Measurements from ENCODE around the gene COQ8B. TPM values are rescaled to one million over a fixed set of nuclear protein-coding genes. Genes with fewer than 3 reads are reported as not detected.
"Not testable (repeated sequence)": the region's sequence is repeated elsewhere in the genome, so short reads cannot be mapped to it uniquely, and the experiment has no call there.

COQ8B gene
- total RNA-seq: 51.1 TPM

DNA sequence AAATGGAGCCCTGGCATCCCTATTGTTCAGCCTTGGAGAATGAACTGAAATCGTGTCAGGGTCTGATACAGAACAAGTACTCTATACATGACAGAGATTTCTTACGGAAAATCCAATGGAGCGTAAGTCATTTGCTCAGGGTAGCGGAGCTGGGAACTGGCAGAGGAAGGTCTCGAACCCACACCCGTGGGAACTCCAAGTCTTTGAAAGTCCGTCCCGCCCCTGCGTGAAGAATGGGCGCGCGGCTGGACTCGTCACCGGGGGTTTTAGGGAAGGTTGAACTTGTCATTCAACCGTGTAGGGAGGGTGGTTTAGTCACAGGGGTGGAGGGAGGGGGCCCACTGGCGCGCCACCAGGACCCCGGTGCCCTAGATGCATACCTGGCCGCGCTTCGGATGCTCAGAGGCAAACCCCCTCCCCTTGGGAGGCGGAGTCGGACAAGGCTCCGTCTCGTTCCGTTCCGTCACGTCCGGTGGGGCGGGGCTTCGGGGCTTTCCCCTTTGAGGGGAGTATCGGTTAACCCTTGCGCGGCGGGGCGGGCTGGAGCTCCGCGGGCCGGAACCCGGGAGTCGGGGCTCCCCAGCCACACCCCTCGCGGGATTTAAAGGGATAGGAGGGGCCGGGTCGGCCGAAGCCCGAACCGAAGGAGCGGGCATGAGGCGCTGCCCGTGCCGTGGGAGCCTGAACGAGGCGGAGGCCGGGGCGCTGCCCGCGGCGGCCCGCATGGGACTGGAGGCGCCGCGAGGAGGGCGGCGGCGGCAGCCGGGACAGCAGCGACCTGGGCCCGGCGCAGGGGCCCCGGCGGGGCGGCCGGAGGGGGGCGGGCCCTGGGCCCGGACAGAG lies at the start of gene COQ8B, which contains the start of gene ITPKC:
TSS of gene COQ8B (minus strand) at position 405 of the 843 bp plus-strand sequence. CDS start 2,254 bp downstream, outside the sequence.
TSS of gene ITPKC (plus strand) at position 631 of the 843 bp plus-strand sequence. CDS start at position 655, 24 bp downstream.
- peaks cover 75% of the 10 kb centered on the region for H3K4me1 ChIP-seq
- TF ChIP-seq, protein P1, sequence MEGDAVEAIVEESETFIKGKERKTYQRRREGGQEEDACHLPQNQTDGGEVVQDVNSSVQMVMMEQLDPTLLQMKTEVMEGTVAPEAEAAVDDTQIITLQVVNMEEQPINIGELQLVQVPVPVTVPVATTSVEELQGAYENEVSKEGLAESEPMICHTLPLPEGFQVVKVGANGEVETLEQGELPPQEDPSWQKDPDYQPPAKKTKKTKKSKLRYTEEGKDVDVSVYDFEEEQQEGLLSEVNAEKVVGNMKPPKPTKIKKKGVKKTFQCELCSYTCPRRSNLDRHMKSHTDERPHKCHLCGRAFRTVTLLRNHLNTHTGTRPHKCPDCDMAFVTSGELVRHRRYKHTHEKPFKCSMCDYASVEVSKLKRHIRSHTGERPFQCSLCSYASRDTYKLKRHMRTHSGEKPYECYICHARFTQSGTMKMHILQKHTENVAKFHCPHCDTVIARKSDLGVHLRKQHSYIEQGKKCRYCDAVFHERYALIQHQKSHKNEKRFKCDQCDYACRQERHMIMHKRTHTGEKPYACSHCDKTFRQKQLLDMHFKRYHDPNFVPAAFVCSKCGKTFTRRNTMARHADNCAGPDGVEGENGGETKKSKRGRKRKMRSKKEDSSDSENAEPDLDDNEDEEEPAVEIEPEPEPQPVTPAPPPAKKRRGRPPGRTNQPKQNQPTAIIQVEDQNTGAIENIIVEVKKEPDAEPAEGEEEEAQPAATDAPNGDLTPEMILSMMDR (IDR thresholded peaks at IDR 0.05): peak in 1 of 3 experiments; percentile 0
- TF ChIP-seq POLR2AphosphoS5 (IDR thresholded peaks at IDR 0.05; ENCODE audit: insufficient read depth in 1 of 2, low read depth in 1 of 2) (peak; percentile 98 to 99), POLR2A (IDR thresholded peaks at IDR 0.05) (peak in 1 of 2 donors; percentile 77)
- intact Hi-C loops (cut with DNase I): loop anchor here (5.0 kb wide), 1 partner anchor 81 kb away; the partner anchor contains the start of gene EGLN2
- peaks cover 0 to 15% of the 10 kb centered on the region in 2 donors for H3K36me3 ChIP-seq
- peak within 1 kb of the TSS; percentile 63 to 92 for H3K4me3 ChIP-seq
- no peaks in the 10 kb centered on the region for H3K9me3 ChIP-seq
- peak; percentile 98 to 99 for DNase-seq (ENCODE audit: extremely low spot score in 2 of 2)
- no peaks in the 10 kb centered on the region for H3K27me3 ChIP-seq
- H3K27ac ChIP-seq: peak within 1 kb of the TSS; percentile 99

DNA sequence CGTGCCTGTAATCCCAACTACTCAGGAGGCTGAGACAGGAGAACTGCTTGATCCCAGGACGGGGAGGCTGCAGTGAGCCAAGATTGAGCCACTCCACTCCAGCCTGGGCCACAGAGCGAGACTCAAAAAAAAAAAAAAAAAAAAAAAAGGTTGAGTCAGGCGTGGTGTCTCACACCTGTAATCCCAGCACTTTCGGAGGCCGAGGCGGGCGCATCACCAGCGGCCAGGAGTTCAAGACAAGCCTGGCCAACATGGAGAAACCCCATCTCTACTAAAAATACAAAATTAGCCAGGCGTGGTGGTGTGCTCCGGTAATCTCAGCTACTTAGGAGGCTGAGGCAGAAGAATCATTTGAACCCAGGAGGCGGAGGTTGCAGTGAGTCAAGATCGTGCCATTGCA lies 49.7 kb upstream of the COQ8B start:
- intact Hi-C loops (cut with DNase I); H3K4me1 ChIP-seq; H3K4me3 ChIP-seq; H3K9me3 ChIP-seq; H3K27me3 ChIP-seq; H3K27ac ChIP-seq; DNase-seq (ENCODE audit: extremely low spot score in 2 of 2): not testable (repeated sequence)
- peaks cover 0 to 56% of the 10 kb centered on the region in 2 donors for H3K36me3 ChIP-seq

DNA sequence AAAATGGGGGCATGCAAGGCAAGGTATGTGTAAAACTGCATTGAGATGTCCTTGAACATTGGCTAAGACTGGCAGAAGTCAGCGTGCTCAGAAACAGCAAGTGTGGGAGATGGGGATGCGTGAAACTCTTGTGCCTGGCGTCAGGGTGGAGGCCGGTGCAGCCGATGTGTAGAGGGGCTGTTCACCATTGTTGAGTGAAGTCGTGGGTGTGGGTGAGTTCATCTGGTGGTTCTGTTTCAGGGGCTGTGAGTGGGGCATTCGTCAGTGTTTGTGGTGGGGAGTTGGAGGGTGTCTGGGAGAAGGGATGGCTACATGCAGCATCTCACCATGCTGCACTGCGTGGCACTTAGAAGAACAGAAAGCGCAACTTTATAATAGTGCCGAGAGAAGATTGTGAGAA lies 47.3 kb upstream of the COQ8B start:
- H3K27me3 ChIP-seq: no peaks in the 10 kb centered on the region
- intact Hi-C loops (cut with DNase I): no loop called here
- no peak for DNase-seq (ENCODE audit: extremely low spot score in 2 of 2)
- H3K4me3 ChIP-seq: no peak overlapping the region
- peaks cover 0 to 80% of the 10 kb centered on the region in 2 donors for H3K36me3 ChIP-seq
- H3K9me3 ChIP-seq: no peaks in the 10 kb centered on the region
- H3K4me1 ChIP-seq: no peaks in the 10 kb centered on the region
- TF ChIP-seq POLR2AphosphoS5 (IDR thresholded peaks at IDR 0.05; ENCODE audit: insufficient read depth in 1 of 2, low read depth in 1 of 2): no peak
- no peak for TF ChIP-seq POLR2A (IDR thresholded peaks at IDR 0.05)
- TF ChIP-seq, protein P1 (IDR thresholded peaks at IDR 0.05): no peak
- H3K27ac ChIP-seq: no peak overlapping the region

DNA sequence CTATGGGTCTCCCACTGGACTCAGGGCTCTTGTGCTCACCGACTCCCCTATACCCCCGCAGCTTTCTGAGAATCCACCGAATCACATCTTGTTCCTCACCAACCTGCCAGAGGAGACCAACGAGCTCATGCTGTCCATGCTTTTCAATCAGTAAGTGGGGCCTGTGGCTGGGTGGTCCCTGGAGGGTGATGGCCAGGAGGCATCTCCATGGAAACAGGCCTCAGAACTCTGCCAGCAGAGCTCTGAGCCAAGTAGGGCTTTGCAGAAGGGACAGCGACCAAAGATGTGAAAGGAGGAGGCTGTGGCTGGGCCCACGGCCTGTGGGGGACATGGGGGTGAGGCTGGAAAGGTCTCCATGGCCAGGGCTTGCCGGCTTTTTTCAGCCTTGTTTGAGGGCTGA lies 46.8 kb upstream of the COQ8B start:
- Histone ChIP-seq H3K9me3 (no peaks in the 10 kb centered on the region), H3K27ac (no peak overlapping the region), H3K4me1 (no peaks in the 10 kb centered on the region), H3K27me3 (no peaks in the 10 kb centered on the region), H3K4me3 (no peak overlapping the region), H3K36me3 (peaks cover 0 to 84% of the 10 kb centered on the region in 2 donors)
- intact Hi-C loops (cut with DNase I): no loop called here
- TF ChIP-seq, protein P1 (IDR thresholded peaks at IDR 0.05): no peak
- TF ChIP-seq POLR2A (IDR thresholded peaks at IDR 0.05): no peak
- no peak for TF ChIP-seq POLR2AphosphoS5 (IDR thresholded peaks at IDR 0.05; ENCODE audit: insufficient read depth in 1 of 2, low read depth in 1 of 2)
- no peak for DNase-seq (ENCODE audit: extremely low spot score in 2 of 2)

DNA sequence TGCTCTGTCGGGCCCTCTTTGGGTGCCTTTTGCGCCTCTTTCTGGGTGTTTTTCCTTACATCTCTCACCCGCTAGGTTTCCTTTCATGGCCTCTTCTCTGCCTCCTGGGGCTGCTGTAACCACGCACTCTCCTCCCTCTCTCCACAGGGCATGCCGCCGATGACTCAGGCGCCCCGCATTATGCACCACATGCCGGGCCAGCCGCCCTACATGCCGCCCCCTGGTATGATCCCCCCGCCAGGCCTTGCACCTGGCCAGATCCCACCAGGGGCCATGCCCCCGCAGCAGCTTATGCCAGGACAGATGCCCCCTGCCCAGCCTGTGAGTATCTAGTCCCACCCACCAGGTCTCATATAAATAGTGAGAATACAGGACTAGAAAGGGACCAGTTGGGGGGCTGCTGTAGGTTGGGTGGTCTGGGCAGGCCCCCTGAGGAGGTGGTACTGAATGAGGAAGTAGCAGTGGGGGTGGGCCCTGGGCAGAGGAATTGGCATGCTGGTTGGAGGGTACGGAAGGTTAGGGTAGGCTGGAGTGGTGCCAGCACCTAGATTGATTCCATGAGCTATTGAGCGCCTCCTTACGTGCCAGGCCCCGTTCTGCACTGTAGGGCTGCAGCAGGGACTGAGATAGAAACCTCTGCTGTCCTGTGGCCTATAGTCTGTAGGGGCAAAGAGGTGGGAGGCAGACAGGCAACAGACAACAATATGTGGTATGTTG lies 46.2 kb upstream of the COQ8B start:
- Histone ChIP-seq H3K9me3 (no peaks in the 10 kb centered on the region), H3K4me1 (no peaks in the 10 kb centered on the region), H3K36me3 (peaks cover 0 to 90% of the 10 kb centered on the region in 2 donors), H3K27me3 (no peaks in the 10 kb centered on the region), H3K27ac (no peak overlapping the region), H3K4me3 (no peak overlapping the region)
- intact Hi-C loops (cut with DNase I): no loop called here
- DNase-seq (ENCODE audit: extremely low spot score in 2 of 2): no peak
- no peak for TF ChIP-seq POLR2A (IDR thresholded peaks at IDR 0.05)
- TF ChIP-seq POLR2AphosphoS5 (IDR thresholded peaks at IDR 0.05; ENCODE audit: insufficient read depth in 1 of 2, low read depth in 1 of 2): no peak
- TF ChIP-seq, protein P1 (IDR thresholded peaks at IDR 0.05): no peak
